Loucy (cell line): ENCODE data around the gene EMC6.

Source experiments
- H2AFZ ChIP-seq: fragments of 200-600 bp; sonication (generic); 2 replicates; pipeline ENCODE4 v1.6.0; 2016; ENCODE audit warnings: antibody characterized with exemption, mild to moderate bottlenecking, low read length, moderate library complexity
- H3F3A ChIP-seq: fragments of 200-600 bp; 2 replicates; pipeline ENCODE4 v1.6.0; 2016; ENCODE audit warnings: antibody characterized with exemption, low read depth, mild to moderate bottlenecking
- H3K27me3 ChIP-seq: fragments of 200-600 bp; sonication (generic); 2 replicates; pipeline ENCODE4 v1.6.1; 2014; ENCODE audit warnings: low read length, mild to moderate bottlenecking; ENCODE audit not compliant: insufficient read depth, poor library complexity, severe bottlenecking
- H3K36me3 ChIP-seq: fragments of 200-600 bp; sonication (generic); 2 replicates; pipeline ENCODE4 v1.6.1; 2016; ENCODE audit warnings: low read length; ENCODE audit not compliant: insufficient read depth
- H3K4me1 ChIP-seq: fragments of 200-600 bp; sonication (generic); 2 replicates; pipeline ENCODE4 v1.5.1; 2014; ENCODE audit warnings: low read length, mild to moderate bottlenecking; ENCODE audit not compliant: insufficient read depth, poor library complexity, severe bottlenecking
- H3K4me2 ChIP-seq: fragments of 200-600 bp; sonication (generic); 2 replicates; pipeline ENCODE4 v1.6.0; 2014; ENCODE audit warnings: antibody characterized with exemption, low read length, low read depth, mild to moderate bottlenecking; ENCODE audit not compliant: poor library complexity, severe bottlenecking
- H3K4me3 ChIP-seq: fragments of 200-600 bp; sonication (generic); 2 replicates; pipeline ENCODE4 v1.5.1; 2014; ENCODE audit warnings: low read length, mild to moderate bottlenecking, mixed read lengths; ENCODE audit not compliant: poor library complexity, severe bottlenecking
- H3K79me2 ChIP-seq: fragments of 200-600 bp; sonication (generic); 2 replicates; pipeline ENCODE4 v1.6.1; 2014; ENCODE audit warnings: low read length; ENCODE audit not compliant: insufficient read depth
- H3K9ac ChIP-seq: fragments of 200-600 bp; sonication (generic); 2 replicates; pipeline ENCODE4 v1.6.0; 2014; ENCODE audit warnings: mild to moderate bottlenecking, low read depth, low read length, moderate library complexity; ENCODE audit not compliant: poor library complexity, severe bottlenecking
- H3K9me2 ChIP-seq: fragments of 200-600 bp; sonication (generic); replicated peaks from 2 replicates; pipeline ENCODE4 v1.6.1; 2016; ENCODE audit warnings: low read depth, low read length, mixed read lengths
- H3K9me3 ChIP-seq: fragments of 200-600 bp; sonication (generic); 2 replicates; pipeline ENCODE4 v1.6.1; 2014; ENCODE audit warnings: mild to moderate bottlenecking, antibody characterized with exemption, low read length, low read depth; ENCODE audit not compliant: insufficient read depth
- H4K20me1 ChIP-seq: fragments of 200-600 bp; sonication (generic); 2 replicates; pipeline ENCODE4 v1.6.0; 2014; ENCODE audit warnings: antibody characterized with exemption, low read length, mild to moderate bottlenecking; ENCODE audit not compliant: insufficient read depth, poor library complexity, severe bottlenecking
- CTCF ChIP-seq: fragments of 200-600 bp; sonication (generic); conservative IDR thresholded peaks from 2 replicates; pipeline ENCODE4 v1.5.1; 2014; ENCODE audit warnings: mild to moderate bottlenecking, antibody characterized with exemption, low read length
- EZH2phosphoT487 ChIP-seq: fragments of 200-600 bp; IDR thresholded peaks from 2 replicates; pipeline ENCODE4 v1.6.1; 2018; ENCODE audit warnings: antibody characterized with exemption, mild to moderate bottlenecking, moderate library complexity, borderline replicate concordance

Gene EMC6

GRCh38 chr17:3657874-3658783, 10.5 kb upstream of the EMC6 start:
- TF ChIP-seq EZH2phosphoT487 (no peak), CTCF (no peak)

GRCh38 chr17:3658784-3659449, 9.7 kb upstream of the EMC6 start:
- Histone ChIP-seq H3F3A (no peaks in the 10 kb centered on the region), H3K36me3 (no peaks in the 10 kb centered on the region), H3K9ac (no peak overlapping the region), H3K9me3 (no peaks in the 10 kb centered on the region), H4K20me1 (no peaks in the 10 kb centered on the region), H3K9me2 (no peaks in the 10 kb centered on the region), H3K4me3 (no peak overlapping the region), H2AFZ (no peak overlapping the region), H3K4me1 (no peaks in the 10 kb centered on the region), H3K4me2 (no peak overlapping the region), H3K27me3 (no peaks in the 10 kb centered on the region), H3K79me2 (no peaks in the 10 kb centered on the region)
- no peak for TF ChIP-seq CTCF
- TF ChIP-seq EZH2phosphoT487: no peak

More at GRCh38 chr17:3657874-3658783, 10.5 kb upstream of the EMC6 start:
- Histone ChIP-seq H3K9me3 (no peaks in the 10 kb centered on the region), H3F3A (no peaks in the 10 kb centered on the region), H3K4me1 (no peaks in the 10 kb centered on the region), H4K20me1 (no peaks in the 10 kb centered on the region), H3K27me3 (no peaks in the 10 kb centered on the region), H3K4me3 (no peak overlapping the region), H3K9me2 (no peaks in the 10 kb centered on the region), H2AFZ (no peak overlapping the region), H3K79me2 (no peaks in the 10 kb centered on the region), H3K4me2 (no peak overlapping the region), H3K36me3 (no peaks in the 10 kb centered on the region), H3K9ac (no peak overlapping the region)

- H3K4me3 ChIP-seq: no peak overlapping the region
- no peaks in the 10 kb centered on the region for H3K79me2 ChIP-seq
- no peak overlapping the region for H2AFZ ChIP-seq
- H3K4me1 ChIP-seq: no peaks in the 10 kb centered on the region
- no peaks in the 10 kb centered on the region for H3K27me3 ChIP-seq
- H3K9me2 ChIP-seq: no peaks in the 10 kb centered on the region
- no peaks in the 10 kb centered on the region for H3K9me3 ChIP-seq
- no peaks in the 10 kb centered on the region for H3K36me3 ChIP-seq
- H3F3A ChIP-seq: no peaks in the 10 kb centered on the region
- TF ChIP-seq CTCF: no peak
- no peak for TF ChIP-seq EZH2phosphoT487
- H3K4me2 ChIP-seq: no peak overlapping the region
- H3K9ac ChIP-seq: no peak overlapping the region
- H4K20me1 ChIP-seq: no peaks in the 10 kb centered on the region
Measured at GRCh38 chr17:3659541-3660111, 9.0 kb upstream of the EMC6 start.
